Activated CD4-positive, alpha-beta T cell treated with anti-CD3 and anti-CD28 coated beads for 36 hours (primary cell): Measurements from ENCODE around the gene NBEAL2. TPM values are rescaled to one million over a fixed set of nuclear protein-coding genes. Genes with fewer than 3 reads are reported as not detected.
A peak's percentile ranks its signal among the peaks of the same experiment; 100 is the strongest.

ENCODE experiments used
- ATAC-seq: fragments of 200-7000 bp; cut with Tn5 transposase; one replicate; pipeline ENCODE4 v1.10.0; 2021; ENCODE audit warnings: mild to moderate bottlenecking, moderate library complexity
- CTCF ChIA-PET: fragments of 350-600 bp; sonication (Branson Sonifier 250); formaldehyde crosslinking; loops from one replicate; lab custom pipeline; 2021; ENCODE audit warnings: antibody characterized with exemption; lab: Charles Lee
- POLR2A ChIA-PET: fragments of 350-600 bp; sonication (Branson Sonifier 250); formaldehyde crosslinking; loops from one replicate; lab custom pipeline; 2021; ENCODE audit warnings: antibody characterized with exemption, inconsistent platforms; lab: Charles Lee
- DNase-seq: peaks from one replicate; pipeline ENCODE4 v3.0.0-alpha.2; 2020
- H3K27ac Mint-ChIP-seq: one replicate; pipeline ENCODE4 v1.8.0; 2021; ENCODE audit warnings: mixed read lengths
- H3K27me3 Mint-ChIP-seq: one replicate; pipeline ENCODE4 v1.8.0; 2021; ENCODE audit warnings: mixed read lengths
- H3K36me3 Mint-ChIP-seq: one replicate; pipeline ENCODE4 v1.8.0; 2021; ENCODE audit warnings: low read depth, mixed read lengths
- H3K4me1 Mint-ChIP-seq: one replicate; pipeline ENCODE4 v1.8.0; 2021; ENCODE audit warnings: mixed read lengths
- H3K4me3 Mint-ChIP-seq: one replicate; pipeline ENCODE4 v1.8.0; 2021; ENCODE audit warnings: mild to moderate bottlenecking, moderate library complexity, mixed read lengths
- H3K9me3 Mint-ChIP-seq: one replicate; pipeline ENCODE4 v1.8.0; 2021; ENCODE audit warnings: low read depth, mixed read lengths
- intact Hi-C, 2 experiments: fragments of 100-400 bp; cut with DNase I in 1 of 2; cut with micrococcal nuclease in 1 of 2; formaldehyde crosslinking; loops; one replicate each; pipeline versions ENCODE4 v1.14.2 to v1.15.1; 2022 to 2024; cut with DNase I, micrococcal nuclease
- total RNA-seq, 2 experiments: library from RNA; stranded (reverse); gene quantifications; one replicate each; pipeline ENCODE4 v1.2.3, GENCODE V29; 2021

Gene NBEAL2
- total RNA-seq, 2 experiments from 2014 or later: 83.4 to 84.9 TPM

- Mint-ChIP-seq H3K27ac (peak overlapping the region; percentile 87), H3K4me3 (no peak overlapping the region), H3K36me3 (peaks cover 21% of the 10 kb centered on the region), H3K9me3 (no peaks in the 10 kb centered on the region), H3K4me1 (peaks cover 84% of the 10 kb centered on the region), H3K27me3 (no peaks in the 10 kb centered on the region)
- POLR2A ChIA-PET: interaction anchor here (0.7 kb wide), 1 partner anchor 36 kb away, joined by 3 read pairs; no protein-coding TSS in a partner anchor
- intact Hi-C loops: loop anchor here in 1 of 2 experiments (5.0 kb wide), 1 partner anchor 33 kb away; no protein-coding TSS in a partner anchor
- no peak for ATAC-seq
- CTCF ChIA-PET: interaction anchor here (0.7 to 1.5 kb wide), 2 partner anchors 12 to 136 kb away, joined by 3 to 5 read pairs; no protein-coding TSS in a partner anchor
- DNase-seq: no peak
Observed at GRCh38 chr3:46954178-46954577, 25.3 kb upstream of the NBEAL2 start.

DNA sequence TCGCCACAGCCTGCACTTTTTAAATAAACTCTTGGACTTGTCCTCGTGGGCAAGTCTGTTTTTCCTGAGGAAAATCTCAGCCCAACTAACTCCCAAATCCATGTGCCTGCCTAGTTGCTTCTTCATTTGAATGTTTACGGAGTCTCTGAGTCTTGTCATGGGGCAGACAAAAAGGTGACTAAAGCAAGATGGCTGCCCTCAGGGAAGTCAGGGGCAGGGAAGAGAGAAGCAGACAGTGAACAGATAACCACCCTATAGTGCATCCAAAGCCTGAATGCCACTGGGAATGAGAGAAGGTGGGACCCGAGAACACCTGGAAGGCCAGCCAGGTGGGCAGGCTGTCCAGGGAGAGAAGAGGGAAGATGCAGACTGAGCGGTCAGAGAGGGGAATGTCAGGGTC lies 24.3 kb upstream of the NBEAL2 start:
- Mint-ChIP-seq H3K27ac (peak overlapping the region; percentile 87), H3K27me3 (no peaks in the 10 kb centered on the region), H3K4me3 (no peak overlapping the region), H3K36me3 (peaks cover 21% of the 10 kb centered on the region), H3K9me3 (no peaks in the 10 kb centered on the region), H3K4me1 (peaks cover 85% of the 10 kb centered on the region)
- DNase-seq (no peak), ATAC-seq (no peak)
- intact Hi-C loops: no loop called here
- ChIA-PET POLR2A (no interaction called here), CTCF (interaction anchor here (0.7 kb wide), 1 partner anchor 135 kb away, joined by 3 read pairs; no protein-coding TSS in a partner anchor)

GRCh38 chr3:46955801-46956259 lies 23.6 kb upstream of the NBEAL2 start:
- ChIA-PET POLR2A (no interaction called here), CTCF (interaction anchor here (0.8 kb wide), 1 partner anchor 13 kb away, joined by 3 read pairs; no protein-coding TSS in a partner anchor)
- Mint-ChIP-seq H3K4me3 (no peak overlapping the region), H3K27ac (peak overlapping the region; percentile 87), H3K36me3 (peaks cover 23% of the 10 kb centered on the region), H3K9me3 (no peaks in the 10 kb centered on the region), H3K27me3 (no peaks in the 10 kb centered on the region), H3K4me1 (peaks cover 87% of the 10 kb centered on the region)
- no peak for DNase-seq
- intact Hi-C loops: no loop called here
- peak; percentile 14 for ATAC-seq

GRCh38 chr3:46957092-46957820 lies 22.2 kb upstream of the NBEAL2 start:
- Mint-ChIP-seq H3K36me3 (peaks cover 21% of the 10 kb centered on the region), H3K27ac (peak overlapping the region; percentile 49), H3K9me3 (no peaks in the 10 kb centered on the region), H3K4me1 (peaks cover 91% of the 10 kb centered on the region), H3K27me3 (no peaks in the 10 kb centered on the region), H3K4me3 (no peak overlapping the region)
- ChIA-PET POLR2A (no interaction called here), CTCF (interaction anchor here (0.6 to 2.1 kb wide), 3 partner anchors 9 to 1917 kb away, joined by 3 to 13 read pairs (median 7); no protein-coding TSS in a partner anchor)
- DNase-seq: no peak
- intact Hi-C loops: no loop called here
- no peak for ATAC-seq

- ChIA-PET POLR2A (interaction anchor here (0.6 to 2.4 kb wide), 7 partner anchors 9 to 869 kb away, joined by 3 to 10 read pairs (median 3); partner anchors contain the start of gene CCDC12), CTCF (interaction anchor here (0.5 to 2.1 kb wide), 11 partner anchors 9 to 563 kb away, joined by 3 to 13 read pairs (median 4); no protein-coding TSS in a partner anchor)
- H3K27ac Mint-ChIP-seq: peak overlapping the region; percentile 88
- no peak for ATAC-seq
- peaks cover 91% of the 10 kb centered on the region for H3K4me1 Mint-ChIP-seq
- no peak for DNase-seq
- no peaks in the 10 kb centered on the region for H3K9me3 Mint-ChIP-seq
- intact Hi-C loops: loop anchor here (1.0 to 2.0 kb wide), 3 partner anchors 11 to 50 kb away; partner anchors contain the start of gene CCDC12 (in 1 of the 2)
- no peaks in the 10 kb centered on the region for H3K27me3 Mint-ChIP-seq
- H3K4me3 Mint-ChIP-seq: peak overlapping the region; percentile 2
- peaks cover 30% of the 10 kb centered on the region for H3K36me3 Mint-ChIP-seq
Observed at GRCh38 chr3:46958467-46959160, 20.9 kb upstream of the NBEAL2 start.

DNA sequence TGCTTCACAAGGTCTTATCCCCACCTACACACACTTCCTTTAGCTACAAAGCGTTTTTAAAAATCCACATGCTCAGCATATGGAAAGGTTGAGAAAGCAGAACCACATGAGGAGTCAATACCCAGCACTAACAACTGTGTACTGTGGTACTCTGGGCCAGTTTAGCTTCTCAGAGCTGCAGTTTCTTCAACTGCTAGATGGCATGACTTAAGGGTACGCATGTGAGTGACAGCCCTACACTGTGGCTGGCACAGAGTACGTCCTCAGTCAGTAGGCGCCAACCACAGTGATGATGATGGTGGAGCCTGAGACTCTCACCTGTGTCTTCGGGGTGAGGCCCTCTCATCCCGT lies 20.3 kb upstream of the NBEAL2 start:
- Mint-ChIP-seq H3K27ac (peak overlapping the region; percentile 88), H3K27me3 (no peaks in the 10 kb centered on the region), H3K9me3 (no peaks in the 10 kb centered on the region), H3K4me1 (peaks cover 86% of the 10 kb centered on the region), H3K4me3 (peak overlapping the region; percentile 2), H3K36me3 (peaks cover 29% of the 10 kb centered on the region)
- ChIA-PET CTCF (interaction anchor here (0.7 to 2.1 kb wide), 8 partner anchors 8 to 199 kb away, joined by 3 to 13 read pairs (median 5); no protein-coding TSS in a partner anchor), POLR2A (interaction anchor here (0.6 to 2.4 kb wide), 6 partner anchors 8 to 869 kb away, joined by 3 to 10 read pairs (median 4); partner anchors contain the start of gene CCDC12)
- intact Hi-C loops: loop anchor here (1.0 to 2.0 kb wide), 3 partner anchors 12 to 50 kb away; partner anchors contain the start of gene CCDC12 (in 1 of the 2)
- ATAC-seq (peak; percentile 92), DNase-seq (peak; percentile 71)

DNA sequence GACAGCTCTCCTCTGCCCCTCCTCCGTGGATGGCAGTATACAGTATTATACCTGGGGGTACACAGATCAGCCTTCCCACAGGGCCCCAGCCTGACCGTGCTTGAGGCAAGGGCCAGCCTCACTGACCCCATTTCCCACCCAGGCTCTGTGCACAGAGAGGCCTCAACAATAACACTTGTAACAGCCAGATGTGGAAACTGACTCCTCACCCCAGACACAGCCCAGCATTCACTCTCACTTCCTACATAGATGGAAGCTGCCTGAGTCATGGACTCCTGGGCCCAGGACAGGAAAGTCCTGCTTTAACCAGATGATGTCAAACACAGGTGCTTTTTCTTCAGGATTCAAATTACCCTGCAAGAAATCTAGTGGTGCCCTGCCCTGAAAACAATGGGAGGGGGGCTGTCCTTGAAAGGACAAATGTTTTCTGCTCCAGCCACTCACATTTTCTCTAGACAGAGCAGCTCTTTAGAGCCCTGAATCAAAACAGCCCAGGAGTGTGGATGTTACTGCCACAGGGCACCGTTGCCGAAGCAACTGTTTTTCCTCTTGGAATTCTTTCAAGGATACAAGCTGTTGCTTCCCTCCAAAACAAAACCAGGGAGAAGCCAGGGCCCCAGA lies 19.3 kb upstream of the NBEAL2 start:
- CTCF ChIA-PET: interaction anchor here (1.3 to 1.7 kb wide), 4 partner anchors 27 to 51 kb away, joined by 3 to 5 read pairs (median 4); no protein-coding TSS in a partner anchor
- POLR2A ChIA-PET: interaction anchor here (1.6 to 2.4 kb wide), 2 partner anchors 13 to 16 kb away, joined by 5 to 8 read pairs; partner anchors contain the start of gene CCDC12
- H3K4me3 Mint-ChIP-seq: peak overlapping the region; percentile 2
- ATAC-seq: no peak
- H3K27ac Mint-ChIP-seq: peak overlapping the region; percentile 88
- peaks cover 79% of the 10 kb centered on the region for H3K4me1 Mint-ChIP-seq
- peaks cover 23% of the 10 kb centered on the region for H3K36me3 Mint-ChIP-seq
- DNase-seq: no peak
- no peaks in the 10 kb centered on the region for H3K27me3 Mint-ChIP-seq
- no peaks in the 10 kb centered on the region for H3K9me3 Mint-ChIP-seq
- intact Hi-C loops: no loop called here

GRCh38 chr3:46960835-46961234 lies 18.6 kb upstream of the NBEAL2 start:
- Mint-ChIP-seq H3K4me1 (peaks cover 79% of the 10 kb centered on the region), H3K36me3 (peaks cover 21% of the 10 kb centered on the region), H3K27me3 (no peaks in the 10 kb centered on the region), H3K9me3 (no peaks in the 10 kb centered on the region), H3K27ac (peak overlapping the region; percentile 88), H3K4me3 (no peak overlapping the region)
- DNase-seq: no peak
- intact Hi-C loops: no loop called here
- no peak for ATAC-seq
- POLR2A ChIA-PET: interaction anchor here (2.4 kb wide), 1 partner anchor 13 kb away, joined by 8 read pairs; no protein-coding TSS in a partner anchor
- CTCF ChIA-PET: interaction anchor here (1.3 to 1.5 kb wide), 2 partner anchors 27 to 52 kb away, joined by 3 to 4 read pairs; no protein-coding TSS in a partner anchor

- H3K4me3 Mint-ChIP-seq: no peak overlapping the region
- H3K36me3 Mint-ChIP-seq: peaks cover 20% of the 10 kb centered on the region
- DNase-seq (no peak), ATAC-seq (no peak)
- no peak overlapping the region for H3K27ac Mint-ChIP-seq
- CTCF ChIA-PET: interaction anchor here (1.0 kb wide), 1 partner anchor 53 kb away, joined by 6 read pairs; no protein-coding TSS in a partner anchor
- no peaks in the 10 kb centered on the region for H3K9me3 Mint-ChIP-seq
- POLR2A ChIA-PET: no interaction called here
- no peaks in the 10 kb centered on the region for H3K27me3 Mint-ChIP-seq
- peaks cover 82% of the 10 kb centered on the region for H3K4me1 Mint-ChIP-seq
- intact Hi-C loops: no loop called here
Observed at GRCh38 chr3:46962427-46962826, 17.0 kb upstream of the NBEAL2 start.

- POLR2A ChIA-PET: interaction anchor here (0.7 kb wide), 1 partner anchor 424 kb away, joined by 3 read pairs; no protein-coding TSS in a partner anchor
- intact Hi-C loops: no loop called here
- CTCF ChIA-PET: interaction anchor here (1.0 kb wide), 1 partner anchor 54 kb away, joined by 6 read pairs; no protein-coding TSS in a partner anchor
- Mint-ChIP-seq H3K36me3 (peaks cover 20% of the 10 kb centered on the region), H3K9me3 (no peaks in the 10 kb centered on the region), H3K27ac (no peak overlapping the region), H3K4me1 (peaks cover 86% of the 10 kb centered on the region), H3K4me3 (no peak overlapping the region), H3K27me3 (no peaks in the 10 kb centered on the region)
- no peak for DNase-seq
- no peak for ATAC-seq
Observed at GRCh38 chr3:46962990-46963389, 16.5 kb upstream of the NBEAL2 start.
